CD8-positive, alpha-beta memory T cell (primary cell): ENCODE results near the gene GALE. TPM values are rescaled to one million over a fixed set of nuclear protein-coding genes. Genes with fewer than 3 reads are reported as not detected.

ENCODE experiments used
- CTCF ChIA-PET: fragments of 350-600 bp; sonication (Branson Sonifier 250); formaldehyde crosslinking; loops from one replicate; lab custom pipeline; 2021; ENCODE audit warnings: antibody characterized with exemption; lab: Charles Lee
- POLR2A ChIA-PET: fragments of 350-600 bp; sonication (Branson Sonifier 250); formaldehyde crosslinking; loops from one replicate; lab custom pipeline; 2021; ENCODE audit warnings: antibody characterized with exemption; lab: Charles Lee
- DNase-seq, 5 donors: peaks; one replicate each; pipeline versions ENCODE4 v3.0.0 to v3.0.0-alpha.2; 2020 to 2022; ENCODE audit warnings: mixed read lengths in 1 of 5
- H3K27ac ChIP-seq: one replicate; pipeline ENCODE4 v1.7.0; 2013; ENCODE audit warnings: low read depth, mild to moderate bottlenecking, low read length, moderate library complexity
- H3K27me3 ChIP-seq: 2 replicates; pipeline ENCODE4 v1.7.0; 2013; ENCODE audit warnings: low read length, mild to moderate bottlenecking; ENCODE audit not compliant: insufficient read depth, poor library complexity, severe bottlenecking
- H3K36me3 ChIP-seq: 2 replicates; pipeline ENCODE4 v1.7.0; 2013; ENCODE audit warnings: mild to moderate bottlenecking, low read length, moderate library complexity; ENCODE audit not compliant: insufficient read depth
- H3K4me1 ChIP-seq: 2 replicates; pipeline ENCODE4 v1.7.0; 2013; ENCODE audit warnings: mild to moderate bottlenecking, low read length, moderate library complexity; ENCODE audit not compliant: insufficient read depth
- H3K4me3 ChIP-seq: 2 replicates; pipeline ENCODE4 v1.7.0; 2013; ENCODE audit warnings: mild to moderate bottlenecking, low read length
- H3K9me3 ChIP-seq: 2 replicates; pipeline ENCODE4 v1.7.0; 2013; ENCODE audit warnings: mild to moderate bottlenecking, low read length
- H3K27ac Mint-ChIP-seq, 8 donors: one replicate each; pipeline ENCODE4 v1.8.0; 2020 to 2021; ENCODE audit warnings: mixed read lengths in 8 of 8, mild to moderate bottlenecking in 6 of 8, inconsistent platforms in 3 of 8, moderate library complexity in 3 of 8
- H3K27me3 Mint-ChIP-seq, 2 donors: one replicate each; pipeline ENCODE4 v1.8.0; 2020 to 2021; ENCODE audit warnings: mixed read lengths in 2 of 2, mild to moderate bottlenecking in 1 of 2, moderate library complexity in 1 of 2
- H3K36me3 Mint-ChIP-seq, 3 donors: one replicate each; pipeline ENCODE4 v1.8.0; 2020 to 2021; ENCODE audit warnings: mixed read lengths in 3 of 3, inconsistent platforms in 1 of 3, mild to moderate bottlenecking in 1 of 3
- H3K4me1 Mint-ChIP-seq, 3 donors: one replicate each; pipeline ENCODE4 v1.8.0; 2020 to 2021; ENCODE audit warnings: mixed read lengths in 3 of 3, inconsistent platforms in 1 of 3, mild to moderate bottlenecking in 1 of 3
- H3K4me3 Mint-ChIP-seq, 7 donors: one replicate each; pipeline ENCODE4 v1.8.0; 2020 to 2021; ENCODE audit warnings: mixed read lengths in 7 of 7, mild to moderate bottlenecking in 6 of 7, moderate library complexity in 4 of 7, inconsistent platforms in 2 of 7
- H3K9me3 Mint-ChIP-seq, 5 donors: one replicate each; pipeline ENCODE4 v1.8.0; 2020 to 2022; ENCODE audit warnings: mixed read lengths in 5 of 5, mild to moderate bottlenecking in 3 of 5, moderate library complexity in 2 of 5, inconsistent platforms in 1 of 5
- polyA plus RNA-seq: library from polyadenylated mRNA; unstranded; fragments of 300-500 nt; fragmentation: Illumina TruSeq; gene quantifications from one replicate; pipeline ENCODE4 v1.2.3, GENCODE V29; 2021
- total RNA-seq, 2 experiments: library from RNA; stranded (reverse); gene quantifications; one replicate each; pipeline ENCODE4 v1.2.3, GENCODE V29; 2021

GALE gene
- total and polyA plus RNA-seq, 3 experiments from 2014 or later: 17.2 to 55.3 (median 50.5) TPM

DNA sequence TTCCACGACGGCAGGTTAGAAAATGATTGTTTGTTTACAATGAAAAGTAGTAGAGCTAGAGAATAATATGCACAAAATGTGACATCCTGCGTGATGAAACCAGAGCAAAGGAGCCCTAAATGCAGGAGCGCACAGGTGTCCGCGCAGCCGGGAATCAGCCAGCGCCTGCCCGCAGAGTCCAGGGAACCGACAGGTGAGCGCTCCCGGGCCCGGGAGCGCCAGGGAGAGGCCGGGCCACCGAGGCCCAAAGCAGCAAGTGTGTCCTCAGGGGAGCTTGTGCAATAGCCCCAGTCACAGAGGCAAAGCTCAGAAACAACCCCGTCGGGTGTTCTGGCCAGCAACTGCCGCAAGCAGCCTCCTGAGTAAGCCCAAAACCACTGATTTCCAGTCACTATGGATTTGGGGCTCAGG is 789 bp upstream of the GALE start:
- no peaks in the 10 kb centered on the region for H3K9me3 ChIP-seq
- Mint-ChIP-seq H3K27me3 (no peaks in the 10 kb centered on the region), H3K9me3 (no peaks in the 10 kb centered on the region), H3K4me1 (peaks cover 14 to 24% (median 19%) of the 10 kb centered on the region in 3 donors), H3K27ac (peak overlapping the region; percentile 84 to 92 (median 88)), H3K36me3 (peaks cover 0 to 36% (median 2%) of the 10 kb centered on the region in 3 donors), H3K4me3 (peak overlapping the region; percentile 85 to 97 (median 91))
- no peaks in the 10 kb centered on the region for H3K27me3 ChIP-seq
- no peaks in the 10 kb centered on the region for H3K36me3 ChIP-seq
- peak overlapping the region; percentile 85 for H3K27ac ChIP-seq
- ChIA-PET POLR2A (interaction anchor here (0.6 to 2.9 kb wide), 5 partner anchors 8 to 28 kb away, joined by 3 to 20 read pairs (median 5); partner anchors contain the start of genes HMGCL and LYPLA2), CTCF (interaction anchor here (0.6 to 1.8 kb wide), 5 partner anchors 9 to 29 kb away, joined by 4 to 16 read pairs (median 4); partner anchors contain the start of gene PITHD1)
- no peak for DNase-seq
- H3K4me1 ChIP-seq: peaks cover 20% of the 10 kb centered on the region
- peak overlapping the region; percentile 70 for H3K4me3 ChIP-seq

DNA sequence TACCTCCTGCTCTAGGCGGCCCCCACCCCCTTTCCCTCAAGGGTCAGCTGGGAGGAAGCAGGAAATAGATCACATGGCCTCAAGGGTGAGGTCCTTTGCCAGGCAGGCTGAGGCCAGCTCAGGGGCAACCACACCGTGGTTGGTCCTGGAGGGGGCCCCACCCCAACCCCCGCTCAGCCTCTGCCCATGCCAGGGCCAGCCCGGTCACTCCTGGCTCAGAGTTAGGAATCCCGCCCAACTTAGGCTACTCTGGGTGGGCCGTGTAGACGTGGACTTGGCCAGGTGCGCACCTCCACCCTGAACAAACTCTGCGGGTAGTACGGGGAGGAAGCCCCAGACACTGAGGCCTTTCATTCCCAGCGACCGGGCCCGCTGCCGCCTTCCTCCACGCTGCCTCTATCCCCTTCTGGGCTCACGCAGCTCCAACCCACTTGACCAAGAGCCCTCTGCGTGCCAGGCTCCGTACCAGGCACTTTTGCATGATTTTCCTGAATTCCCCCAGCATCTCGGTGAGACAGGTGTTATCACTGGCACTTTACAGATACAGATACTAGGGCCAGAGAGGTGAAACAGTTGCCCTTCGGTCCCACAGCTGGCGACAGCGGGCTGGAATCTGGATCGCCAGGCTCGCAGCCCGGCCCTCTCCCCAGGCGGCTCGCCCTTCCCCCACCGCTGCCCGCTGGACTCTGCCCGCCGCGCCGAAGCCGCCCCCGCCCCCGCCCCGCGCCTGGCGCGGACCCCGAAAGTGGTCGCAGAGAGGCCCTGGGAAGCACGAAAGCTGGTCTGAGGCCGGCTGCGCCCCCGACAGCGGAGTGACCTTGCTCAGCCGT is 769 bp downstream of the GALE start:
- Mint-ChIP-seq H3K9me3 (no peaks in the 10 kb centered on the region), H3K4me1 (peaks cover 15 to 24% (median 19%) of the 10 kb centered on the region in 3 donors), H3K27me3 (no peaks in the 10 kb centered on the region), H3K4me3 (peak overlapping the region; percentile 85 to 97 (median 91)), H3K27ac (peak overlapping the region; percentile 66 to 96 (median 90)), H3K36me3 (peaks cover 0 to 37% (median 0%) of the 10 kb centered on the region in 3 donors)
- peak overlapping the region; percentile 85 for H3K27ac ChIP-seq
- H3K9me3 ChIP-seq: no peaks in the 10 kb centered on the region
- POLR2A ChIA-PET: interaction anchor here (0.6 to 2.9 kb wide), 6 partner anchors 8 to 242 kb away, joined by 3 to 20 read pairs (median 7); partner anchors contain the start of genes HMGCL, LYPLA2, PITHD1 and PNRC2
- H3K4me1 ChIP-seq: peaks cover 20% of the 10 kb centered on the region
- peak overlapping the region; percentile 70 for H3K4me3 ChIP-seq
- CTCF ChIA-PET: interaction anchor here (1.6 to 1.8 kb wide), 2 partner anchors 8 to 28 kb away, joined by 4 to 8 read pairs; partner anchors contain the start of gene LYPLA2
- DNase-seq: peak in 1 of 5 donors; percentile 24
- no peaks in the 10 kb centered on the region for H3K36me3 ChIP-seq
- H3K27me3 ChIP-seq: no peaks in the 10 kb centered on the region

- Histone ChIP-seq H3K27me3 (no peaks in the 10 kb centered on the region), H3K4me1 (peaks cover 20% of the 10 kb centered on the region), H3K36me3 (no peaks in the 10 kb centered on the region), H3K4me3 (peak overlapping the region; percentile 70), H3K9me3 (no peaks in the 10 kb centered on the region), H3K27ac (peak overlapping the region; percentile 85)
- Mint-ChIP-seq H3K4me1 (peaks cover 13 to 24% (median 19%) of the 10 kb centered on the region in 3 donors), H3K27me3 (no peaks in the 10 kb centered on the region), H3K4me3 (peak overlapping the region; percentile 85 to 97 (median 91)), H3K9me3 (no peaks in the 10 kb centered on the region), H3K27ac (peak overlapping the region in 6 of 8 donors; percentile 43 to 82 (median 64)), H3K36me3 (peaks cover 0 to 39% (median 0%) of the 10 kb centered on the region in 3 donors)
- DNase-seq: no peak
- ChIA-PET POLR2A (interaction anchor here (0.9 to 2.6 kb wide), 2 partner anchors 20 to 26 kb away, joined by 4 to 10 read pairs; partner anchors contain the start of genes HMGCL and PITHD1), CTCF (interaction anchor here (1.3 to 1.6 kb wide), 2 partner anchors 8 to 117 kb away, joined by 3 to 8 read pairs; partner anchors contain the start of gene LYPLA2)
These were observed 1.3 kb downstream of the GALE start for GRCh38 chr1:23799255-23799569.

DNA sequence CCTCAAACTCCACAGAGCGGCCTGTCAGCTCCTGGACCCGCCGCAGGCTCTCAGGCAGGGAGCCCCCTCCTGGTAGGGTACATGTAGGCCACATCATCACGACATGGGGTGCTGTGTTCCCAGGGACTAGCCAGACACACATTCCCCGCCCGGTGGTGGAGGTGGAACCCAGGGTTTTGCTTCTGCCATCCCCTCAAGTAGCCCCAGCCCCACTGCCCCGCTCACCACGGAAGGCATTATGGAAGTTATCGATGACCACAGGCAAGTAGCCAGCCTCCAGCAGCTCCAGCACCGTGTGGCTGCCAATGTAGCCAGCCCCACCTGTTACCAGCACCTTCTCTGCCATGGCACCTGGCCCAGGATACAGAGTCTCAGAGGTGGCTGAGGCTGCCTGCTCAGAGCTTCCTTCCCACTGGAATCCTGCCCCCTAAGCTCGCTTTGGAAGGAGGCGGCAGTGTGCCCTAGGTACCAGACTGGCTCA is 1.9 kb downstream of the GALE start:
- CTCF ChIA-PET: interaction anchor here (1.3 kb wide), 2 partner anchors 10 to 118 kb away, joined by 3 to 4 read pairs; no protein-coding TSS in a partner anchor
- Mint-ChIP-seq H3K27me3 (no peaks in the 10 kb centered on the region), H3K4me1 (peaks cover 13 to 24% (median 19%) of the 10 kb centered on the region in 3 donors), H3K36me3 (peaks cover 0 to 36% (median 0%) of the 10 kb centered on the region in 3 donors), H3K9me3 (no peaks in the 10 kb centered on the region), H3K4me3 (peak overlapping the region; percentile 58 to 96 (median 91)), H3K27ac (peak overlapping the region in 5 of 8 donors; percentile 50 to 70 (median 57))
- POLR2A ChIA-PET: interaction anchor here (0.9 to 2.6 kb wide), 2 partner anchors 20 to 27 kb away, joined by 4 to 10 read pairs; partner anchors contain the start of genes HMGCL and PITHD1
- Histone ChIP-seq H3K4me3 (no peak overlapping the region), H3K27ac (no peak overlapping the region), H3K36me3 (no peaks in the 10 kb centered on the region), H3K9me3 (no peaks in the 10 kb centered on the region), H3K27me3 (no peaks in the 10 kb centered on the region), H3K4me1 (peaks cover 20% of the 10 kb centered on the region)
- no peak for DNase-seq

- H3K36me3 ChIP-seq: no peaks in the 10 kb centered on the region
- peak overlapping the region in 1 of 7 donors; percentile 52 for H3K4me3 Mint-ChIP-seq
- peaks cover 15 to 30% (median 19%) of the 10 kb centered on the region in 3 donors for H3K4me1 Mint-ChIP-seq
- H3K27ac Mint-ChIP-seq: peak overlapping the region in 5 of 8 donors; percentile 37 to 80 (median 66)
- no peak overlapping the region for H3K27ac ChIP-seq
- H3K9me3 Mint-ChIP-seq: no peaks in the 10 kb centered on the region
- ChIA-PET CTCF (interaction anchor here (1.3 kb wide), 2 partner anchors 9 to 119 kb away, joined by 3 to 4 read pairs; no protein-coding TSS in a partner anchor), POLR2A (interaction anchor here (0.6 to 2.6 kb wide), 2 partner anchors 9 to 19 kb away, joined by 3 to 10 read pairs; partner anchors contain the start of gene PITHD1)
- H3K27me3 Mint-ChIP-seq: no peaks in the 10 kb centered on the region
- no peak for DNase-seq
- H3K36me3 Mint-ChIP-seq: peaks cover 0 to 40% (median 0%) of the 10 kb centered on the region in 3 donors
- H3K9me3 ChIP-seq: no peaks in the 10 kb centered on the region
- H3K4me1 ChIP-seq: peaks cover 26% of the 10 kb centered on the region
- no peak overlapping the region for H3K4me3 ChIP-seq
- H3K27me3 ChIP-seq: no peaks in the 10 kb centered on the region
These were observed 2.8 kb downstream of the GALE start for GRCh38 chr1:23797478-23798448.

DNA sequence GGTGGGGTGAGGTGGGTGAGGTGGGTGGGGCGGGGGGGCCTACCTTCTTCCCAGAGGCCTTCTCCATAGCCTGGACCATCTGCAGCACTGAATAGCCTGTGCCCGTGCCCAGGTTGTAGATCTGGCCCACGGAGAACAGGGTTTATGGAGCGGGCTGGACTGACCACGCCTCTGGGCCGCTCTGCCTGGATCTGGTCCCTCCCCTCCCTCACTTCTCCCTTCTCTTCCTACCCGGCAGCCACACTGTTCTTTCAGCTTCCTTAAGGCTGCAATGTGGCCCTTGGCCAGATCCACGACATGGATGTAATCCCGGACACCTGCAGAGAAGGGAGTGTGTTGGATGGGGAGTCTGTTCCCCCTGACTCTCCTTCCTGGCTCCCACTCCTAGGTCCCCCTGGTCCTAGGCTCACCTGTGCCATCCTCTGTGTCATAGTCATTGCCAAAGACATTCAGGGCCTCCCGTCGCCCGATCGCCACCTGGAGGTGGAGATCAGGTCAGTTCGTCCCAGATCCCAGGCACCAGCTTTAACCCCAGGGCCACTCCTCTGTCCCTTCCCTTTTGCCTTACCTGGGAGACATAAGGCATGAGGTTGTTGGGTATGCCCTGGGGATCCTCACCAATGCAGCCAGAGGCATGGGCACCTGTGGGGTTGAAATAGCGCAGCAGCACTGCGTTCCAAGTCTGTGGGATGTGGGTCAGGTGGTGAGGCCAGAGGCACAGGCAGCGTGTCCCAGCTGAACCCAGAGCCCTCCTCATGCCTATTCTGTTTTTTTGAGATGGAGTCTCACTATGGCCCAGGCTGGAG is 3.9 kb downstream of the GALE start:
- peaks cover 0 to 41% (median 0%) of the 10 kb centered on the region in 3 donors for H3K36me3 Mint-ChIP-seq
- H3K9me3 Mint-ChIP-seq: no peaks in the 10 kb centered on the region
- Histone ChIP-seq H3K4me3 (no peak overlapping the region), H3K9me3 (no peaks in the 10 kb centered on the region), H3K27ac (no peak overlapping the region), H3K36me3 (no peaks in the 10 kb centered on the region), H3K27me3 (no peaks in the 10 kb centered on the region), H3K4me1 (peaks cover 35% of the 10 kb centered on the region)
- ChIA-PET CTCF (no interaction called here), POLR2A (interaction anchor here (1.3 kb wide), 1 partner anchor 17 kb away, joined by 3 read pairs; no protein-coding TSS in a partner anchor)
- no peaks in the 10 kb centered on the region for H3K27me3 Mint-ChIP-seq
- H3K4me1 Mint-ChIP-seq: peaks cover 19 to 40% (median 20%) of the 10 kb centered on the region in 3 donors
- peak overlapping the region in 3 of 8 donors; percentile 38 to 80 (median 66) for H3K27ac Mint-ChIP-seq
- DNase-seq: no peak
- H3K4me3 Mint-ChIP-seq: peak overlapping the region in 2 of 7 donors; percentile 32 to 52
